ENCODE results near the gene TNN. TPM values are rescaled to one million over a fixed set of nuclear protein-coding genes. Genes with fewer than 3 reads are reported as not detected.
A peak's percentile ranks its signal among the peaks of the same experiment; 100 is the strongest.

Gene TNN
- total RNA-seq, 2 donors from 2014 or later: under 0.01 TPM; not detected in 1

GRCh38 chr1:175171036-175171913 lies 103.6 kb downstream of the TNN start:
- Histone ChIP-seq H3K27ac (no peak overlapping the region), H3K36me3 (replicated peaks in 1 of 2; ENCODE audit: insufficient read depth in 1 of 2, low read depth in 2 of 2) (no peaks in the 10 kb centered on the region), H3K4me3 (no peak overlapping the region), H3K9me3 (no peaks in the 10 kb centered on the region), H3K4me1 (peaks cover 22% of the 10 kb centered on the region), H3K27me3 (no peaks in the 10 kb centered on the region)
- intact Hi-C loops (cut with DNase I): no loop called here
- no peak for TF ChIP-seq CTCF (IDR thresholded peaks at IDR 0.05)
- no peak for TF ChIP-seq POLR2A (IDR thresholded peaks at IDR 0.05)
- ATAC-seq (peak; percentile 60), DNase-seq (no peak)
- WGBS, 2 donors: 77 to 84% methylated on average over 9 of the region's 9 CpGs

- intact Hi-C loops (cut with DNase I): no loop called here
- DNase-seq (peak in 2 of 4 donors; percentile 25 to 36), ATAC-seq (no peak)
- 93 to 94% methylated on average over 3 of the region's 3 CpGs for WGBS, 2 donors
- H3K4me1 ChIP-seq: peaks cover 22% of the 10 kb centered on the region
- H3K9me3 ChIP-seq: no peaks in the 10 kb centered on the region
- H3K27ac ChIP-seq: no peak overlapping the region
- no peaks in the 10 kb centered on the region for H3K36me3 ChIP-seq (replicated peaks in 1 of 2; ENCODE audit: insufficient read depth in 1 of 2, low read depth in 2 of 2)
- H3K27me3 ChIP-seq: no peaks in the 10 kb centered on the region
- H3K4me3 ChIP-seq: no peak overlapping the region
- TF ChIP-seq POLR2A (IDR thresholded peaks at IDR 0.05) (no peak), CTCF (IDR thresholded peaks at IDR 0.05) (no peak)
Measured at GRCh38 chr1:175172503-175172902, 104.9 kb downstream of the TNN start.

- WGBS, 2 donors: 87 to 96% methylated on average over 7 of the region's 7 CpGs
- peaks cover 0 to 3% of the 10 kb centered on the region in 2 donors for H3K36me3 ChIP-seq (replicated peaks in 1 of 2; ENCODE audit: insufficient read depth in 1 of 2, low read depth in 2 of 2)
- H3K27ac ChIP-seq: no peak overlapping the region
- H3K4me1 ChIP-seq: peaks cover 30% of the 10 kb centered on the region
- TF ChIP-seq POLR2A (IDR thresholded peaks at IDR 0.05) (no peak), CTCF (IDR thresholded peaks at IDR 0.05) (no peak)
- ATAC-seq (no peak), DNase-seq (no peak)
- no peaks in the 10 kb centered on the region for H3K9me3 ChIP-seq
- intact Hi-C loops (cut with DNase I): no loop called here
- H3K4me3 ChIP-seq: no peak overlapping the region
- H3K27me3 ChIP-seq: no peaks in the 10 kb centered on the region
Measured at GRCh38 chr1:175173531-175173930, 105.9 kb downstream of the TNN start.

GRCh38 chr1:175174309-175175102 lies 106.9 kb downstream of the TNN start:
- 87 to 90% methylated on average over 5 of the region's 5 CpGs for WGBS, 2 donors
- DNase-seq (no peak), ATAC-seq (no peak)
- Histone ChIP-seq H3K4me1 (peaks cover 28% of the 10 kb centered on the region), H3K27me3 (no peaks in the 10 kb centered on the region), H3K4me3 (no peak overlapping the region), H3K36me3 (replicated peaks in 1 of 2; ENCODE audit: insufficient read depth in 1 of 2, low read depth in 2 of 2) (peaks cover 0 to 3% of the 10 kb centered on the region in 2 donors), H3K9me3 (no peaks in the 10 kb centered on the region), H3K27ac (no peak overlapping the region)
- intact Hi-C loops (cut with DNase I): no loop called here
- TF ChIP-seq CTCF (IDR thresholded peaks at IDR 0.05) (no peak), POLR2A (IDR thresholded peaks at IDR 0.05) (no peak)
